Thyroid gland (tissue), 4 donors: ENCODE results near the gene OR52I2.

Experiments used
- CTCF ChIP-seq, 6 experiments: fragments of 200-600 bp in 3 of 6; fragments of 450-650 bp in 3 of 6; sonication (generic) in 3 of 6; IDR thresholded peaks; one replicate each; pipeline ENCODE4 v1.5.1; 2016 to 2019; ENCODE audit warnings: antibody characterized with exemption in 6 of 6, mild to moderate bottlenecking in 2 of 6, inconsistent platforms in 1 of 6, moderate library complexity in 1 of 6
- POLR2A ChIP-seq, 2 donors: fragments of 450-650 bp; IDR thresholded peaks; one replicate each; pipeline ENCODE4 v1.6.1; 2017; ENCODE audit warnings: antibody characterized with exemption in 2 of 2, mild to moderate bottlenecking in 2 of 2, moderate library complexity in 1 of 2

GRCh38 chr11:4626207-4627099 is 44.9 kb downstream of the OR52I2 start:
- TF ChIP-seq CTCF (IDR thresholded peaks at IDR 0.05) (peak in 5 of 6 experiments; percentile 51 to 75 (median 58)), POLR2A (IDR thresholded peaks at IDR 0.05) (no peak)
